HepG2 (cell line): ENCODE results near the gene ZNF132. TPM values are rescaled to one million over a fixed set of nuclear protein-coding genes. Genes with fewer than 3 reads are reported as not detected.

Experiments
- ATAC-seq: fragments of 200-7000 bp; cut with Tn5 transposase; 3 replicates; pipeline ENCODE4 v1.9.1; 2020; ENCODE audit warnings: mild to moderate bottlenecking, moderate library complexity
- BruUV-seq: library from RNA; stranded (reverse); fragments of 400-500 nt; replicated peaks from 2 replicates; lab custom pipeline; 2021; lab: Mats Ljungman, UMichigan
- CTCF ChIA-PET: fragments of 300-600 bp; formaldehyde crosslinking; extraction: SDS; loops from one replicate; lab custom pipeline; 2021; ENCODE audit warnings: low total read pairs, inconsistent platforms, low intra/inter-chr PET ratio; lab: Yijun Ruan, JAX
- POLR2A ChIA-PET: fragments of 350-600 bp; sonication (Branson Sonifier 250); formaldehyde crosslinking; loops from one replicate; lab custom pipeline; 2020; ENCODE audit warnings: antibody characterized with exemption, inconsistent platforms; lab: Yijun Ruan, JAX
- DNase-seq: peaks from one replicate; pipeline ENCODE4 v3.0.0-alpha.2; 2015; ENCODE audit warnings: low spot score
- FAIRE-seq: peaks from 3 replicates; lab custom pipeline; 2011; peaks lifted over from hg19 to GRCh38; lab: Jason Lieb, UNC
- H2AFZ ChIP-seq: one replicate; pipeline ENCODE4 v1.6.1; 2011; ENCODE audit warnings: low read length, inconsistent platforms
- H3K27ac ChIP-seq: fragments of 300-600 bp; 3 replicates; pipeline ENCODE4 v1.8.0; 2011; ENCODE audit warnings: mixed run types, mild to moderate bottlenecking, mixed read lengths, low read length, inconsistent platforms; ENCODE audit not compliant: insufficient read depth; ENCODE audit errors: extremely low read length
- H3K27me3 ChIP-seq, 2 experiments: fragments of 200-600 bp in 1 of 2; 2 replicates in 1 of 2; 3 replicates in 1 of 2; pipeline versions ENCODE4 v1.6.0 to v1.8.0; 2011; ENCODE audit warnings: low read length in 2 of 2, mild to moderate bottlenecking in 2 of 2, moderate library complexity in 2 of 2, inconsistent platforms in 1 of 2; ENCODE audit not compliant: insufficient read depth in 2 of 2, control insufficient read depth in 1 of 2
- H3K36me3 ChIP-seq, 2 experiments: fragments of 200-600 bp in 1 of 2; replicated peaks in 1 of 2; 2 replicates in 1 of 2; 3 replicates in 1 of 2; pipeline versions ENCODE4 v1.5.1 to v1.8.0; 2011; ENCODE audit warnings: low read length in 2 of 2, inconsistent platforms in 1 of 2; ENCODE audit not compliant: insufficient read depth in 2 of 2, control insufficient read depth in 1 of 2
- H3K4me1 ChIP-seq: 2 replicates; pipeline ENCODE4 v1.5.1; 2012; ENCODE audit warnings: low read length, inconsistent platforms; ENCODE audit not compliant: insufficient read depth
- H3K4me2 ChIP-seq: 2 replicates; pipeline ENCODE4 v1.6.0; 2011; ENCODE audit warnings: low read depth, low read length, inconsistent platforms
- H3K4me3 ChIP-seq, 3 experiments: fragments of 200-600 bp in 1 of 3; sonication (generic), shearing (Covaris generic) in 1 of 3; replicated peaks in 1 of 3; 2 replicates each; pipeline ENCODE4 v1.5.1; 2011 to 2016; ENCODE audit warnings: low read length in 3 of 3, inconsistent platforms in 2 of 3, low read depth in 2 of 3, mild to moderate bottlenecking in 2 of 3, control low read depth in 1 of 3, mixed read lengths in 1 of 3; ENCODE audit not compliant: insufficient read depth in 1 of 3
- H3K79me2 ChIP-seq: one replicate; pipeline ENCODE4 v1.6.1; 2011; ENCODE audit warnings: low read length, inconsistent platforms; ENCODE audit not compliant: insufficient read depth
- H3K9ac ChIP-seq: 2 replicates; pipeline ENCODE4 v1.6.0; 2011; ENCODE audit warnings: mild to moderate bottlenecking, low read depth, low read length, inconsistent platforms; ENCODE audit not compliant: insufficient read depth
- H3K9me3 ChIP-seq: 2 replicates; pipeline ENCODE4 v1.5.1; 2012; ENCODE audit warnings: mild to moderate bottlenecking, low read length
- H4K20me1 ChIP-seq: 2 replicates; pipeline ENCODE4 v1.6.0; 2011; ENCODE audit warnings: inconsistent platforms, mild to moderate bottlenecking, low read length, moderate library complexity; ENCODE audit not compliant: insufficient read depth
- PAWR ChIP-seq: sonication (generic); formaldehyde crosslinking; IDR thresholded peaks from 2 replicates; pipeline ENCODE4 v1.4.0; 2020; ENCODE audit warnings: missing genetic modification reagents, mild to moderate bottlenecking, borderline replicate concordance
- RBAK ChIP-seq: sonication (generic); formaldehyde crosslinking; IDR thresholded peaks from 2 replicates; pipeline ENCODE4 v1.5.1; 2020; ENCODE audit warnings: mild to moderate bottlenecking, missing genetic modification reagents
- RBM22 ChIP-seq: fragments of 200-400 bp; formaldehyde crosslinking; optimal IDR thresholded peaks from 2 replicates; pipeline ENCODE3; 2017; ENCODE audit warnings: mild to moderate bottlenecking, low read length, moderate library complexity
- SALL1 ChIP-seq: sonication (generic); formaldehyde crosslinking; IDR thresholded peaks from 2 replicates; pipeline ENCODE4 v1.8.0; 2022; ENCODE audit warnings: mild to moderate bottlenecking, missing genetic modification reagents
- SMAD1 ChIP-seq: sonication (generic); formaldehyde crosslinking; IDR thresholded peaks from 2 replicates; pipeline ENCODE4 v1.4.0; 2020; ENCODE audit warnings: missing genetic modification reagents, low read depth, mild to moderate bottlenecking, borderline replicate concordance
- YY1 ChIP-seq: IDR thresholded peaks from 2 replicates; pipeline ENCODE4 v1.6.1; 2011; ENCODE audit warnings: low read length, low read depth, moderate library complexity, mild to moderate bottlenecking; ENCODE audit not compliant: insufficient read depth, insufficient replicate concordance
- WGBS: methylation state at CpG from one replicate; pipeline ENCODE4 v1.1.6; 2017; ENCODE audit warnings: low lambda C conversion rate; 5-methylcytosine and 5-hydroxymethylcytosine counted together
- in situ Hi-C: cut with HindIII; loops from 2 replicates; pipeline ENCODE4 v1.10.0; 2017; ENCODE audit warnings: low pct_unique_long_range_greater_than_20kb; ENCODE audit not compliant: extremely low pct_ligation_motif_present
- intact Hi-C: fragments of 100-400 bp; cut with micrococcal nuclease; formaldehyde crosslinking; loops from one replicate; pipeline ENCODE4 v1.10.0; 2022; ENCODE audit not compliant: unreplicated experiment
- microRNA-seq: library from miRNA; unstranded; fragments of <30 nt; microRNA quantifications from one replicate; pipeline ENCODE4, GENCODE V29; 2020
- polyA plus RNA-seq, 8 experiments: library from polyadenylated mRNA; depleted of rRNA in 3 of 8; stranded (reverse) in 7 of 8; unstranded in 1 of 8; fragments of >200 nt; fragmentation: Illumina TruSeq in 4 of 8; extraction: Trizol in 4 of 8; gene quantifications; 2 replicates each; pipeline versions ENCODE4 v1.2.1 to v1.2.3, GENCODE V29; 2011 to 2016; ENCODE audit warnings: low read depth in 4 of 8, missing spikeins in 1 of 8, mixed read lengths in 1 of 8; ENCODE audit not compliant: insufficient read depth in 1 of 8
- small RNA-seq, 3 experiments: library from RNA; depleted of rRNA; stranded (forward); fragments of <200 nt; gene quantifications; one replicate each; pipeline ENCODE3, GENCODE V24; 2012; ENCODE audit warnings: low read depth in 2 of 3, low replicate concordance in 1 of 3; ENCODE audit not compliant: insufficient read length in 3 of 3, insufficient read depth in 2 of 3
- total RNA-seq, 5 experiments: library from RNA; depleted of rRNA; stranded (reverse); fragments of >200 nt; fragmentation: Illumina TruSeq; extraction: Trizol; gene quantifications; 2 replicates each; pipeline ENCODE4 v1.2.3, GENCODE V29; 2016; ENCODE audit warnings: low read depth in 1 of 5
- TF ChIP-seq, protein P1 (sequence below): IDR thresholded peaks from 2 replicates; pipeline ENCODE4 v1.6.1; 2016

The ZNF132 gene
- total and polyA plus RNA-seq, 2 of the 13 experiments (the other 11 are each of a cell fraction or from before 2014, with no cell fraction given), result not detected

GRCh38 chr19:58385313-58385890, 54.6 kb downstream of the ZNF132 start (continued):
- no peak for TF ChIP-seq SALL1 (CRISPR knock-in tag)

DNA sequence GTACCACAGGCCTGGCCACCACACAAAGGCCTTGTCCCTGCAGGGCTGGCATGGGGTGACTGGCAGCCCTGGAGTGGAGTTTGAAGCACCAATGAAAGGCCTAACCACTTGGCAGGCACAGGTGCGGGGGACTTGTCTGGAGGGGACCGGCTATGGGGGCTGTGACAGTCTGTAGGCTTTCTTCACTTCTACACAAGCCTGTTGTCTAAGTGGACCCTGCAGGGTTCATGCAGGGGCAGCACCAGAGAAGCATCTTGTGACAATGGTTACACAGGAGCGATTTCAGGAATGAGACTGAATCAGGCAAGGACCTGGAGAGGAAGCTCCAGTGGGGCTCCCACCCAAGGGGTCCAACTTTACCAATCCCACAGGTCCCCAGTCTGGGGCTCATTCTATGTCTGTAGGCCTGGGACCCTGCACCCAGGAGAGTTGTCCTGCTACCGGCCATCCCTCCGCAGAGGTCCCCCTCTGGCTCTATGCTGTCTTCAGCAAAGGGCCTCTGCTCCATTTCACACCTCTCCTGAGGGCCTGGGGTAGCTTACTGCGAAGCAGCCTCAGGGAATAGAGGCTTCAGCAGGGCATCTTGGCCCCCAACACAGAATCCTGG, 56.9 kb downstream of the ZNF132 start:
- Histone ChIP-seq H3K27me3 (no peaks in the 10 kb centered on the region; a peak in 1 of 5 replicates), H3K4me1 (peaks cover 37% of the 10 kb centered on the region), H4K20me1 (peaks cover 10% of the 10 kb centered on the region), H2AFZ (no peak overlapping the region), H3K27ac (no peak overlapping the region), H3K9me3 (no peaks in the 10 kb centered on the region), H3K9ac (no peak overlapping the region), H3K79me2 (peaks cover 18% of the 10 kb centered on the region), H3K36me3 (peaks cover 0 to 4% of the 10 kb centered on the region in 2 experiments; a peak in 2 of 5 replicates), H3K4me2 (no peak overlapping the region), H3K4me3 (no peak overlapping the region)
- ChIA-PET POLR2A (no interaction called here), CTCF (no interaction called here)
- no TSS peak for BruUV-seq
- DNase-seq, result no peak
- peak; percentile 42 for TF ChIP-seq RBM22
- TF ChIP-seq, protein P1, sequence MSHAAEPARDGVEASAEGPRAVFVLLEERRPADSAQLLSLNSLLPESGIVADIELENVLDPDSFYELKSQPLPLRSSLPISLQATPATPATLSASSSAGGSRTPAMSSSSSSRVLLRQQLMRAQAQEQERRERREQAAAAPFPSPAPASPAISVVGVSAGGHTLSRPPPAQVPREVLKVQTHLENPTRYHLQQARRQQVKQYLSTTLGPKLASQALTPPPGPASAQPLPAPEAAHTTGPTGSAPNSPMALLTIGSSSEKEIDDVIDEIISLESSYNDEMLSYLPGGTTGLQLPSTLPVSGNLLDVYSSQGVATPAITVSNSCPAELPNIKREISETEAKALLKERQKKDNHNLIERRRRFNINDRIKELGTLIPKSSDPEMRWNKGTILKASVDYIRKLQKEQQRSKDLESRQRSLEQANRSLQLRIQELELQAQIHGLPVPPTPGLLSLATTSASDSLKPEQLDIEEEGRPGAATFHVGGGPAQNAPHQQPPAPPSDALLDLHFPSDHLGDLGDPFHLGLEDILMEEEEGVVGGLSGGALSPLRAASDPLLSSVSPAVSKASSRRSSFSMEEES (CRISPR knock-in tag), result no peak
- no peak for TF ChIP-seq YY1
- no peak for TF ChIP-seq RBAK
- no peak for TF ChIP-seq SMAD1 (CRISPR knock-in tag)
- TF ChIP-seq PAWR (CRISPR knock-in tag), result no peak
- intact Hi-C loops (no loop called here), in situ Hi-C loops (no loop called here)
- FAIRE-seq, result no peak
- WGBS, result 100% methylated on average over 2 of the region's 6 CpGs
- ATAC-seq, result no peak

Small RNAs within 50 kb of the gene (microRNA-seq; reads per million reads assigned to microRNA genes)
- gene MIR4754, result 0.68 reads per million

Small RNAs within 50 kb of the gene (small RNA-seq; reads per million reads assigned to genes)
- gene MIR4754, result 0 reads per million in 3 experiments
- gene RNU6-1337P, result 0 reads per million in 3 experiments

Other genes starting within 250 kb of the ZNF132 start
- 15.6 and 17.0 TPM in 2 replicates for gene ZNF544, start 211.2 kb downstream of the ZNF132 start, total RNA-seq (2016; rRNA removed; fragmentation: Illumina TruSeq; extraction: Trizol)
- 13.1 and 14.7 TPM in 2 replicates for gene ZNF544, start 211.2 kb downstream of the ZNF132 start, polyA plus RNA-seq (2011; rRNA removed)
- gene ZNF8, start 161.2 kb downstream of the ZNF132 start, total RNA-seq (2016; rRNA removed; fragmentation: Illumina TruSeq; extraction: Trizol), result 3.3 and 3.7 TPM in 2 replicates
- 3.0 and 3.1 TPM in 2 replicates for gene ZNF8, start 161.2 kb downstream of the ZNF132 start, polyA plus RNA-seq (2011; rRNA removed)
- gene ERVK3-1, start 134.8 kb downstream of the ZNF132 start, total RNA-seq (2016; rRNA removed; fragmentation: Illumina TruSeq; extraction: Trizol), result 38.7 and 39.5 TPM in 2 replicates
- 28.5 and 31.5 TPM in 2 replicates for gene ERVK3-1, start 134.8 kb downstream of the ZNF132 start, polyA plus RNA-seq (2011; rRNA removed)
- gene ZSCAN22, start 113.2 kb downstream of the ZNF132 start, total RNA-seq (2016; rRNA removed; fragmentation: Illumina TruSeq; extraction: Trizol), result 2.5 and 3.1 TPM in 2 replicates
- 3.5 and 3.6 TPM in 2 replicates for gene ZSCAN22, start 113.2 kb downstream of the ZNF132 start, polyA plus RNA-seq (2011; rRNA removed)
- 15.1 and 41.4 TPM in 2 replicates for gene A1BG, start 86.7 kb downstream of the ZNF132 start, total RNA-seq (2016; rRNA removed; fragmentation: Illumina TruSeq; extraction: Trizol)
- gene A1BG, start 86.7 kb downstream of the ZNF132 start, polyA plus RNA-seq (2011; rRNA removed), result 14.7 and 49.8 TPM in 2 replicates
- gene ZNF497, start 77.4 kb downstream of the ZNF132 start, total RNA-seq (2016; rRNA removed; fragmentation: Illumina TruSeq; extraction: Trizol), result 1.1 and 1.9 TPM in 2 replicates
- 1.5 and 1.8 TPM in 2 replicates for gene ZNF497, start 77.4 kb downstream of the ZNF132 start, polyA plus RNA-seq (2011; rRNA removed)
- 0.73 and 1.3 TPM in 2 replicates for gene ZNF837, start 59.1 kb downstream of the ZNF132 start, total RNA-seq (2016; rRNA removed; fragmentation: Illumina TruSeq; extraction: Trizol)
- 0.29 and 0.69 TPM in 2 replicates for gene ZNF837, start 59.1 kb downstream of the ZNF132 start, polyA plus RNA-seq (2011; rRNA removed)
- 1,544 and 1,715 TPM in 2 replicates for gene RPS5, start 52.9 kb downstream of the ZNF132 start, total RNA-seq (2016; rRNA removed; fragmentation: Illumina TruSeq; extraction: Trizol)
- 4,145 and 4,408 TPM in 2 replicates for gene RPS5, start 52.9 kb downstream of the ZNF132 start, polyA plus RNA-seq (2011; rRNA removed)
- gene RNF225, start 44.5 kb downstream of the ZNF132 start, total RNA-seq (2016; rRNA removed; fragmentation: Illumina TruSeq; extraction: Trizol), result not detected in 2 replicates
- gene RNF225, start 44.5 kb downstream of the ZNF132 start, polyA plus RNA-seq (2011; rRNA removed), result not detected in 2 replicates
- 6.8 and 7.0 TPM in 2 replicates for gene ZNF584, start 31.5 kb downstream of the ZNF132 start, total RNA-seq (2016; rRNA removed; fragmentation: Illumina TruSeq; extraction: Trizol)
- 2.4 and 3.3 TPM in 2 replicates for gene ZNF584, start 31.5 kb downstream of the ZNF132 start, polyA plus RNA-seq (2011; rRNA removed)
- gene ZNF324B, start 11.5 kb upstream of the ZNF132 start, total RNA-seq (2016; rRNA removed; fragmentation: Illumina TruSeq; extraction: Trizol), result 2.5 and 3.0 TPM in 2 replicates
- 0.53 and 0.98 TPM in 2 replicates for gene ZNF324B, start 11.5 kb upstream of the ZNF132 start, polyA plus RNA-seq (2011; rRNA removed)
- 4.0 and 4.7 TPM in 2 replicates for gene ZNF324, start 26.9 kb upstream of the ZNF132 start, total RNA-seq (2016; rRNA removed; fragmentation: Illumina TruSeq; extraction: Trizol)
- gene ZNF324, start 26.9 kb upstream of the ZNF132 start, polyA plus RNA-seq (2011; rRNA removed), result 1.1 and 1.6 TPM in 2 replicates
- 2.5 and 3.6 TPM in 2 replicates for gene ZNF446, start 36.2 kb upstream of the ZNF132 start, total RNA-seq (2016; rRNA removed; fragmentation: Illumina TruSeq; extraction: Trizol)
- gene ZNF446, start 36.2 kb upstream of the ZNF132 start, polyA plus RNA-seq (2011; rRNA removed), result 3.0 and 3.8 TPM in 2 replicates
- gene SLC27A5, start 71.8 kb upstream of the ZNF132 start, total RNA-seq (2016; rRNA removed; fragmentation: Illumina TruSeq; extraction: Trizol), result 40.2 and 41.2 TPM in 2 replicates
- 30.3 and 36.5 TPM in 2 replicates for gene SLC27A5, start 71.8 kb upstream of the ZNF132 start, polyA plus RNA-seq (2011; rRNA removed)
- gene ZBTB45, start 79.7 kb upstream of the ZNF132 start, total RNA-seq (2016; rRNA removed; fragmentation: Illumina TruSeq; extraction: Trizol), result 2.0 and 3.7 TPM in 2 replicates
- 3.0 and 3.2 TPM in 2 replicates for gene ZBTB45, start 79.7 kb upstream of the ZNF132 start, polyA plus RNA-seq (2011; rRNA removed)
- 302 and 361 TPM in 2 replicates for gene TRIM28, start 103.9 kb upstream of the ZNF132 start, total RNA-seq (2016; rRNA removed; fragmentation: Illumina TruSeq; extraction: Trizol)
- 439 and 461 TPM in 2 replicates for gene TRIM28, start 103.9 kb upstream of the ZNF132 start, polyA plus RNA-seq (2011; rRNA removed)
- gene CHMP2A, start 115.0 kb upstream of the ZNF132 start, total RNA-seq (2016; rRNA removed; fragmentation: Illumina TruSeq; extraction: Trizol), result 55.0 and 70.9 TPM in 2 replicates
- 49.7 and 51.4 TPM in 2 replicates for gene CHMP2A, start 115.0 kb upstream of the ZNF132 start, polyA plus RNA-seq (2011; rRNA removed)
- gene UBE2M, start 118.5 kb upstream of the ZNF132 start, total RNA-seq (2016; rRNA removed; fragmentation: Illumina TruSeq; extraction: Trizol), result 29.5 and 36.2 TPM in 2 replicates
- gene UBE2M, start 118.5 kb upstream of the ZNF132 start, polyA plus RNA-seq (2011; rRNA removed), result 50.3 and 55.5 TPM in 2 replicates
- 1.3 and 3.1 TPM in 2 replicates for gene MZF1, start 133.2 kb upstream of the ZNF132 start, total RNA-seq (2016; rRNA removed; fragmentation: Illumina TruSeq; extraction: Trizol)
- 8.1 and 10.0 TPM in 2 replicates for gene MZF1, start 133.2 kb upstream of the ZNF132 start, polyA plus RNA-seq (2011; rRNA removed)